ENCODE results near the gene HHIPL1. TPM values are rescaled to one million over a fixed set of nuclear protein-coding genes. Genes with fewer than 3 reads are reported as not detected.
A peak's percentile ranks its signal among the peaks of the same experiment; 100 is the strongest.

HHIPL1 gene
- total RNA-seq, 3 donors from 2014 or later, result 0.26 to 3.2 (median 1.1) TPM

GRCh38 chr14:99598774-99599173 is 46.2 kb upstream of the HHIPL1 start:
- Histone ChIP-seq H3K36me3 (ENCODE audit: low read depth) (no peaks in the 10 kb centered on the region), H3K9me3 (no peaks in the 10 kb centered on the region), H3K4me3 (no peak overlapping the region), H3K4me1 (ENCODE audit: low read depth) (peaks cover 81% of the 10 kb centered on the region)
- intact Hi-C loops (cut with DNase I, micrococcal nuclease), result no loop called here
- no peak for DNase-seq
- TF ChIP-seq, protein P1, sequence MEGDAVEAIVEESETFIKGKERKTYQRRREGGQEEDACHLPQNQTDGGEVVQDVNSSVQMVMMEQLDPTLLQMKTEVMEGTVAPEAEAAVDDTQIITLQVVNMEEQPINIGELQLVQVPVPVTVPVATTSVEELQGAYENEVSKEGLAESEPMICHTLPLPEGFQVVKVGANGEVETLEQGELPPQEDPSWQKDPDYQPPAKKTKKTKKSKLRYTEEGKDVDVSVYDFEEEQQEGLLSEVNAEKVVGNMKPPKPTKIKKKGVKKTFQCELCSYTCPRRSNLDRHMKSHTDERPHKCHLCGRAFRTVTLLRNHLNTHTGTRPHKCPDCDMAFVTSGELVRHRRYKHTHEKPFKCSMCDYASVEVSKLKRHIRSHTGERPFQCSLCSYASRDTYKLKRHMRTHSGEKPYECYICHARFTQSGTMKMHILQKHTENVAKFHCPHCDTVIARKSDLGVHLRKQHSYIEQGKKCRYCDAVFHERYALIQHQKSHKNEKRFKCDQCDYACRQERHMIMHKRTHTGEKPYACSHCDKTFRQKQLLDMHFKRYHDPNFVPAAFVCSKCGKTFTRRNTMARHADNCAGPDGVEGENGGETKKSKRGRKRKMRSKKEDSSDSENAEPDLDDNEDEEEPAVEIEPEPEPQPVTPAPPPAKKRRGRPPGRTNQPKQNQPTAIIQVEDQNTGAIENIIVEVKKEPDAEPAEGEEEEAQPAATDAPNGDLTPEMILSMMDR (IDR thresholded peaks at IDR 0.05), result no peak
- ATAC-seq, result no peak

DNA sequence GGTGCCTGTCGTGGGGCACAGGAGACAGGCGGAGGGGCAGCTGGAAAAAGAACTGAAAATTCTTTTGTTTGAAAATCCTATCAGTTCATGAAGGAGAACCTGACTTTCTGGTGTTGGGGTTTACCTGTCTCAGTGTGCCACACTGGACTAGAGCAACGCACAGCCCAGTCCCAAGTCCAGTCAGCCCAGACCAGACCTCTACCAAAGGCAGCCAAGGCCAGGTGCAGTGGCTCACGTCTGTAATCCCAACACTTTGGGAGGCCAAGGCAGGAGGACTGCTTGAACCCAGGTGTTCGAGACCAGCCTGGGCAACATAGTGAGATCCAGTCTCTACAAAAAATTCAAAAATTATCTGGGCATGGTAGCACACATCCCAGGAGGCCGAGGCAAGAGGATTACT is 45.5 kb upstream of the HHIPL1 start:
- ATAC-seq (no peak), DNase-seq (peak in 1 of 3 donors; percentile 42)
- Histone ChIP-seq H3K9me3 (no peaks in the 10 kb centered on the region), H3K36me3 (ENCODE audit: low read depth) (no peaks in the 10 kb centered on the region), H3K4me1 (ENCODE audit: low read depth) (peaks cover 77% of the 10 kb centered on the region), H3K4me3 (no peak overlapping the region)
- TF ChIP-seq, protein P1 (IDR thresholded peaks at IDR 0.05), result no peak
- intact Hi-C loops (cut with DNase I, micrococcal nuclease), result no loop called here

- TF ChIP-seq, protein P1 (IDR thresholded peaks at IDR 0.05), result no peak
- H3K4me1 ChIP-seq (ENCODE audit: low read depth), result peaks cover 70% of the 10 kb centered on the region
- no peaks in the 10 kb centered on the region for H3K9me3 ChIP-seq
- intact Hi-C loops (cut with DNase I, micrococcal nuclease), result no loop called here
- ATAC-seq (no peak), DNase-seq (no peak)
- H3K4me3 ChIP-seq, result no peak overlapping the region
- no peaks in the 10 kb centered on the region for H3K36me3 ChIP-seq (ENCODE audit: low read depth)
Measured at GRCh38 chr14:99600232-99600888, 44.6 kb upstream of the HHIPL1 start.

DNA sequence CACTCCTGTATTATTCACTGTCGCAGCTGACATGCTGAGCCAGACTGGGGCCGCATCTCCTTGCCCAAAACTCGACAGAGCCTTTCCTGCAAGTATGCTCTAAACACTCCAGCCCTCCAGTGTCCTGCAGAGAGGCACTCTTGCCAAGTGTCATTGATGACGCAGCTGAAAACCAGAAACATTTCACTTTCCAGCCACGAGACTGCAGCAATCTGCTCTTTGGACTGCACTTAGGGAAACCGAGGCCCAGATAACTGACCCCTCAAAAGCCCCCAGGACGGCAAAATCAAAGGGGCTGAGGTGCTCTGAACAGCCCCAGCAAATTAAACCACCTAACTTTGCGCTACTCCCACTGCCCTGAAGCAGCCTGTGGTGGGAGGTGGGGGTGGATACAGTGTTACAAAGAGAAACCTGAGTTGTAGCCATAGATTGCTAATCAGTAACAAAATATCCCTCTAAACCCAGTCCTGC is 43.5 kb upstream of the HHIPL1 start:
- peak in 1 of 3 donors; percentile 60 for DNase-seq
- intact Hi-C loops (cut with DNase I, micrococcal nuclease), result no loop called here
- TF ChIP-seq, protein P1 (IDR thresholded peaks at IDR 0.05), result no peak

DNA sequence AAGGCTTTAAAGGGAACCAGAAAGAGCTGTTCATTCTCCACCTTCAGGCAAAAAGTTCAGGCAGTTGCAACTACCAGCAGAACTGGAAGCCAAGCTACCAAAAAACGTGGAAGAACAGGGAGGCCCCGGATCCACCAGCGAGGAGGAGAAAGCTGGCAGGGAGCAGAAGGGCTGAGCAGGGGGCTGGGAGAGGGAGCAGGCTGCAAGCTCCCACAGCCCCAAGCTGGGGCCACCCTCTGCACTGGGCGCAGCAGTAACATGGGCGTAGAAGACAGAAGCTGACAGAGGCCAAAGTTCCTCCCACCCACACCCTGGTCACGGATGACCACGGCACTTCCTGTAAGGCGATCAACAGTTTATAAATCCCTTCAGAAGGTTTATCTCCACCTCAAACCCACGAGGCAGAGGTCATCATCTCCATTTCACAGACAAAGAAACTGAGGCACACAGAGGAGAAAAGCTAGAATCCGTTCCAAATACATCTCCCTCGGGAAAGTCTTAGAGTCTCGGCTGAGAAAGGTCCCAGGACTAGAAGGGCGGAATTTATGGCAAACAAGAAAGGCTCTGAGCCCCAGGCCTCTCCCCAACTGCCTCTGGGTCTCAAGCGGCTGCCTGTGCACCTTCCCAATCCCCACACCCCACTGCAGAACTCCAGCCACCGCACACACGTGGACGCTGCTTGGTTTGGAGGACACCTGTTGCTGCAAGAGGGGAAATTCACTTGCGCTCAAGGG is 42.7 kb upstream of the HHIPL1 start:
- peak; percentile 50 for ATAC-seq
- intact Hi-C loops (cut with DNase I, micrococcal nuclease), result no loop called here
- Histone ChIP-seq H3K9me3 (no peaks in the 10 kb centered on the region), H3K4me3 (peak overlapping the region; percentile 32), H3K36me3 (ENCODE audit: low read depth) (no peaks in the 10 kb centered on the region), H3K4me1 (ENCODE audit: low read depth) (peaks cover 59% of the 10 kb centered on the region)
- DNase-seq, result peak; percentile 73 to 78 (median 75)
- TF ChIP-seq, protein P1 (IDR thresholded peaks at IDR 0.05), result no peak

More for the DNA sequence above, 43.5 kb upstream of the HHIPL1 start:
- Histone ChIP-seq H3K36me3 (ENCODE audit: low read depth) (no peaks in the 10 kb centered on the region), H3K4me1 (ENCODE audit: low read depth) (peaks cover 67% of the 10 kb centered on the region), H3K9me3 (no peaks in the 10 kb centered on the region), H3K4me3 (no peak overlapping the region)
- no peak for ATAC-seq
